PC-9 (cell line): ENCODE data around the gene TMEM221. TPM values are rescaled to one million over a fixed set of nuclear protein-coding genes. Genes with fewer than 3 reads are reported as not detected.
A peak's percentile ranks its signal among the peaks of the same experiment; 100 is the strongest.

Experiments
- BruUV-seq: library from RNA; stranded (reverse); fragments of 400-500 nt; replicated peaks from 2 replicates; lab custom pipeline; 2021; lab: Mats Ljungman, UMichigan
- CTCF ChIA-PET: fragments of 300-600 bp; sonication (Branson Sonifier 250); formaldehyde crosslinking; loops from one replicate; lab custom pipeline; 2022; ENCODE audit warnings: antibody characterized with exemption; lab: Charles Lee
- POLR2A ChIA-PET: fragments of 300-600 bp; sonication (Branson Sonifier 250); formaldehyde crosslinking; loops from one replicate; lab custom pipeline; 2022; ENCODE audit warnings: antibody characterized with exemption; ENCODE audit not compliant: unreplicated experiment; lab: Charles Lee
- DNase-seq, 2 experiments: peaks; one replicate each; pipeline versions ENCODE4 v3.0.0 to v3.0.0-alpha.2; 2015 to 2022; ENCODE audit warnings: mixed read lengths in 1 of 2
- H2AFZ ChIP-seq: fragments of 200-600 bp; sonication (generic); 2 replicates; pipeline ENCODE4 v1.8.1; 2017; ENCODE audit warnings: antibody characterized with exemption
- H3F3A ChIP-seq: fragments of 200-600 bp; sonication (generic); 2 replicates; pipeline ENCODE4 v1.8.1; 2017; ENCODE audit warnings: antibody characterized with exemption, mild to moderate bottlenecking, low read depth; ENCODE audit not compliant: insufficient read depth
- H3K27ac ChIP-seq: fragments of 200-600 bp; sonication (generic); 2 replicates; pipeline ENCODE4 v1.6.1; 2016; ENCODE audit warnings: mixed run types
- H3K27me3 ChIP-seq: fragments of 200-600 bp; sonication (generic); 2 replicates; pipeline ENCODE4 v1.6.1; 2016; ENCODE audit warnings: low read depth, mixed run types; ENCODE audit not compliant: insufficient read depth
- H3K36me3 ChIP-seq: fragments of 200-600 bp; sonication (generic); 2 replicates; pipeline ENCODE4 v1.6.1; 2016; ENCODE audit warnings: low read depth, mixed run types
- H3K4me1 ChIP-seq: fragments of 200-600 bp; sonication (generic); replicated peaks from 2 replicates; pipeline ENCODE4 v1.6.1; 2016; ENCODE audit warnings: mixed run types; ENCODE audit not compliant: insufficient read depth
- H3K4me2 ChIP-seq: fragments of 200-600 bp; sonication (generic); 2 replicates; pipeline ENCODE4 v1.6.1; 2017; ENCODE audit warnings: mixed run types
- H3K4me3 ChIP-seq: fragments of 200-600 bp; sonication (generic); 2 replicates; pipeline ENCODE4 v1.6.1; 2016; ENCODE audit warnings: mixed run types
- H3K79me2 ChIP-seq: fragments of 200-600 bp; sonication (generic); 2 replicates; pipeline ENCODE4 v1.6.1; 2017; ENCODE audit warnings: low read depth, mixed run types
- H3K9me2 ChIP-seq: fragments of 200-600 bp; sonication (generic); 2 replicates; pipeline ENCODE4 v1.8.1; 2017; ENCODE audit warnings: mild to moderate bottlenecking; ENCODE audit not compliant: insufficient read depth
- H3K9me3 ChIP-seq: fragments of 200-600 bp; sonication (generic); 2 replicates; pipeline ENCODE4 v1.8.1; 2016; ENCODE audit warnings: low read depth; ENCODE audit not compliant: insufficient read depth
- H4K20me1 ChIP-seq: fragments of 200-600 bp; sonication (generic); 2 replicates; pipeline ENCODE4 v1.8.1; 2017; ENCODE audit not compliant: insufficient read depth
- EZH2 ChIP-seq: fragments of 200-600 bp; sonication (generic); IDR thresholded peaks from 2 replicates; pipeline ENCODE4 v1.8.0; 2017; ENCODE audit warnings: antibody characterized with exemption, low read depth
- intact Hi-C: fragments of 100-400 bp; cut with micrococcal nuclease; formaldehyde crosslinking; loops from one replicate; pipeline ENCODE4 v1.10.0; 2022; ENCODE audit not compliant: unreplicated experiment
- total RNA-seq: library from RNA; stranded (reverse); gene quantifications from 2 replicates; pipeline ENCODE4 v1.2.3, GENCODE V29; 2021
- TF ChIP-seq, protein P1 (sequence below): fragments of 200-600 bp; sonication (generic); conservative IDR thresholded peaks from 2 replicates; pipeline ENCODE4 v1.6.1; 2017; ENCODE audit warnings: mixed run types, antibody characterized with exemption, mild to moderate bottlenecking, moderate library complexity

Gene TMEM221
- total RNA-seq, 1 experiment from 2014 or later, result 2.0 TPM

DNA sequence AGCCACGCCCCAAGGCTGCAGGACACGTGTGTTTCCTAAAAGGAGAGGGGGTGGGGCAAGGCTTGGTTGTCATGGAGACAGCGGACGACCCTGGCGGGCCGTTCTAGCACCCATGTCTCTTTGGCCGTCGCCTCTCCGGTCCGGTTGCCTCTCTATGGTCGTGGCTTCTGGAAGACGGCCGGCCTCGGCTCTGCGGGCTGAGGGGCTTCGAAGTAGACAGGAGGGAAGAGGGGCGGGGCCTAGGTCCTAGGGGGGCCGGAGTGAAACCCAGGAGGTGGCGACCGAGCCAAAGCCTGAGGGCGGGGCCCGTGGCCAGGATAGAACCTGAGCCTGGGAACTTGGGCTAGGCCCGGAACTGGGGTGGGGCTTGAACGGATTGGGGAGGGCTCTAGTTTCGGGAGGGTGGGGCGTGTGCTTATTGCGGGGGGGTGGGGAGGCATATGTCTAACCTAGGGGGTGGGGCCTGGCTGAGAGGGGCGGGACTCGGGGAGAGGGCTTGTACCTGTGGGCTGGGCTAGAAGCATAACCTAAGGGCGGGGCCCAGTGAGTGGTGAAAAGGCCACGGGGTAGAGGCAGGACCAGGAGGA lies 21.1 kb upstream of the TMEM221 start:
- no peaks in the 10 kb centered on the region for H3K36me3 ChIP-seq
- H3F3A ChIP-seq, result peaks cover 35% of the 10 kb centered on the region
- H3K27me3 ChIP-seq, result no peaks in the 10 kb centered on the region
- peaks cover 27% of the 10 kb centered on the region for H3K4me1 ChIP-seq
- BruUV-seq, result no TSS peak
- ChIA-PET POLR2A (interaction anchor here (0.6 to 0.8 kb wide), 2 partner anchors 50 to 152 kb away, joined by 4 to 5 read pairs; partner anchors contain the start of gene MVB12A), CTCF (interaction anchor here (0.6 to 0.7 kb wide), 2 partner anchors 50 to 55 kb away, joined by 3 read pairs; no protein-coding TSS in a partner anchor)
- no peaks in the 10 kb centered on the region for H3K9me2 ChIP-seq
- H3K79me2 ChIP-seq, result peaks cover 15% of the 10 kb centered on the region
- peak overlapping the region; percentile 71 for H3K27ac ChIP-seq
- H2AFZ ChIP-seq, result peak overlapping the region; percentile 86
- H4K20me1 ChIP-seq, result no peaks in the 10 kb centered on the region
- TF ChIP-seq, protein P1, sequence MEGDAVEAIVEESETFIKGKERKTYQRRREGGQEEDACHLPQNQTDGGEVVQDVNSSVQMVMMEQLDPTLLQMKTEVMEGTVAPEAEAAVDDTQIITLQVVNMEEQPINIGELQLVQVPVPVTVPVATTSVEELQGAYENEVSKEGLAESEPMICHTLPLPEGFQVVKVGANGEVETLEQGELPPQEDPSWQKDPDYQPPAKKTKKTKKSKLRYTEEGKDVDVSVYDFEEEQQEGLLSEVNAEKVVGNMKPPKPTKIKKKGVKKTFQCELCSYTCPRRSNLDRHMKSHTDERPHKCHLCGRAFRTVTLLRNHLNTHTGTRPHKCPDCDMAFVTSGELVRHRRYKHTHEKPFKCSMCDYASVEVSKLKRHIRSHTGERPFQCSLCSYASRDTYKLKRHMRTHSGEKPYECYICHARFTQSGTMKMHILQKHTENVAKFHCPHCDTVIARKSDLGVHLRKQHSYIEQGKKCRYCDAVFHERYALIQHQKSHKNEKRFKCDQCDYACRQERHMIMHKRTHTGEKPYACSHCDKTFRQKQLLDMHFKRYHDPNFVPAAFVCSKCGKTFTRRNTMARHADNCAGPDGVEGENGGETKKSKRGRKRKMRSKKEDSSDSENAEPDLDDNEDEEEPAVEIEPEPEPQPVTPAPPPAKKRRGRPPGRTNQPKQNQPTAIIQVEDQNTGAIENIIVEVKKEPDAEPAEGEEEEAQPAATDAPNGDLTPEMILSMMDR, result no peak
- no peak for TF ChIP-seq EZH2
- peak overlapping the region; percentile 88 for H3K4me3 ChIP-seq
- no peaks in the 10 kb centered on the region for H3K9me3 ChIP-seq
- peak overlapping the region; percentile 94 for H3K4me2 ChIP-seq
- intact Hi-C loops, result loop anchor here (1.0 to 10.0 kb wide), 7 partner anchors 41 to 392 kb away; partner anchors contain the start of genes COLGALT1, HAUS8, MYO9B and PGLS
- peak; percentile 89 to 94 for DNase-seq

DNA sequence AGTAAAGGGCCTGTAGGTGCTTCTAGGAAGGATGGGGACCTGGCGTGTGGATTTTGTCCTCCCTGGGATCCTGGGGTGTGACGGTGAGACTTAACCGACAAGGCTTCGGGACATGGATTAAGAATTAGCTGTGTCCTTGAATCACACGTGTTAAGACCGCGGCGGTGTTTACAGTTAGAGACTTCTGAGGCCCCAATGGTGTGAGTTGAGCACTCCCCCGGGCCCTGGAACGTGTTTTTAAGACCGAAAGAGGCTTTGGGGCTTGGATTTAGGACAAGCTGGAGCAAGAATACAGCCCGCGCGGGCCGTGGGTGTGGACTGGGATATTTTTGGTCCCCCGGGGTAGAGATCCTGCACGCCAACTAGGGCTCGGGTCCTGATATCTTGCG lies 20.6 kb upstream of the TMEM221 start:
- TSS peak; percentile 67 for BruUV-seq
- Histone ChIP-seq H3K36me3 (no peaks in the 10 kb centered on the region), H3K9me2 (no peaks in the 10 kb centered on the region), H3K27me3 (no peaks in the 10 kb centered on the region), H3K4me1 (peaks cover 27% of the 10 kb centered on the region), H3K4me3 (peak overlapping the region; percentile 88), H3F3A (peaks cover 35% of the 10 kb centered on the region), H2AFZ (peak overlapping the region; percentile 86), H4K20me1 (no peaks in the 10 kb centered on the region), H3K4me2 (peak overlapping the region; percentile 94), H3K9me3 (no peaks in the 10 kb centered on the region), H3K27ac (peak overlapping the region; percentile 71), H3K79me2 (peaks cover 15% of the 10 kb centered on the region)
- ChIA-PET CTCF (interaction anchor here (0.6 to 0.7 kb wide), 2 partner anchors 50 to 55 kb away, joined by 3 read pairs; no protein-coding TSS in a partner anchor), POLR2A (no interaction called here)
- intact Hi-C loops, result loop anchor here (1.0 to 5.0 kb wide), 3 partner anchors 173 to 392 kb away; partner anchors contain the start of genes HAUS8 and MYO9B
- TF ChIP-seq, protein P1, result no peak
- TF ChIP-seq EZH2, result no peak
- no peak for DNase-seq

DNA sequence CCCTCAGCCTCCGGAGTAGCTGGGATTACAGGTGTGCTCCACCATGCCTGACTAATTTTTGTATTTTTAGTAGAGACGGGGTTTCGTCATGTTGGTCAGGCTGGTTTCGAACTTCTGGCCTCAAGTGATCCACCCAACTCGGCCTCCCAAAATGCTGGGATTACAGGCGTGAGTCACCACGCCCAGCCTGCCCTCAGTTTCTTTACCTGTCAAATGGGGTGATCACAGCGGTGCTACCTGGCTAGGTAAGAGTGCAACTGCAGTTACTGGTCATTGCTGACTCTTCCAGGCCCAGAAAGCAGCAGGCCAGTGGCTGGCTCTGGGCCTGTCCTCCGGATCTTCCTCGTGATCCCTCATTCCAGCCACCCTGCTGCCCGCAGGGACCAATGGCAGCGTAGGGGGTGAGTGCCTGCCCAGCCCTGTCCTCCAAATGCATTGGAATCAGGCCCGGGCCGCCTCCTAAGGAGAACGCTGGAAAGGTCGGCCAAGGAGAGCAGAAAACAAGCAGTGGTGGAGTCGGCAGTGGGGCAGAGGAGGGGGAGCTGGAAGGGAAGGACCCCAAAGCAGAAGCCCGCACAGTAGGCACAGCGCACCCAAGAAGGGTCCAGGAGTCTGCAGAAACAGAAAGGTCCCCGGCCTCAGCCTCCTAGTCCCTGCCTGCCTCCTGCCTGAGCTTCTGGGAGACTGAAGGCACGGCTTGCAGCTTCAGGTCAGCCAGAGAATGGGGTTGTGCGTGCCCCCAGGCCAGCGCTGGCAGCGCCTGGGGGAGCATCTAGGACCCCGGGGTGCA lies 20.0 kb upstream of the TMEM221 start:
- Histone ChIP-seq H3K4me2 (peak overlapping the region; percentile 94), H3F3A (peaks cover 30% of the 10 kb centered on the region), H3K9me2 (no peaks in the 10 kb centered on the region), H3K79me2 (peaks cover 15% of the 10 kb centered on the region), H3K36me3 (no peaks in the 10 kb centered on the region), H4K20me1 (no peaks in the 10 kb centered on the region), H2AFZ (peak overlapping the region; percentile 86), H3K27ac (peak overlapping the region; percentile 71), H3K27me3 (no peaks in the 10 kb centered on the region), H3K4me3 (peak overlapping the region; percentile 88; the same call in 1 of the 2 replicates), H3K4me1 (peaks cover 27% of the 10 kb centered on the region), H3K9me3 (no peaks in the 10 kb centered on the region)
- DNase-seq, result no peak
- intact Hi-C loops, result loop anchor here (1.0 to 5.0 kb wide), 3 partner anchors 172 to 391 kb away; partner anchors contain the start of genes HAUS8 and MYO9B
- TF ChIP-seq, protein P1, result no peak
- no peak for TF ChIP-seq EZH2
- ChIA-PET POLR2A (no interaction called here), CTCF (interaction anchor here (0.7 kb wide), 2 partner anchors 23 to 49 kb away, joined by 3 read pairs; no protein-coding TSS in a partner anchor)
- no TSS peak for BruUV-seq
